ENCODE data around the gene PICK1. TPM values are rescaled to one million over a fixed set of nuclear protein-coding genes. Genes with fewer than 3 reads are reported as not detected.
A peak's percentile ranks its signal among the peaks of the same experiment; 100 is the strongest.

Gene PICK1
- total RNA-seq, 4 donors from 2014 or later, result 52.2 to 81.4 (median 57.5) TPM

DNA sequence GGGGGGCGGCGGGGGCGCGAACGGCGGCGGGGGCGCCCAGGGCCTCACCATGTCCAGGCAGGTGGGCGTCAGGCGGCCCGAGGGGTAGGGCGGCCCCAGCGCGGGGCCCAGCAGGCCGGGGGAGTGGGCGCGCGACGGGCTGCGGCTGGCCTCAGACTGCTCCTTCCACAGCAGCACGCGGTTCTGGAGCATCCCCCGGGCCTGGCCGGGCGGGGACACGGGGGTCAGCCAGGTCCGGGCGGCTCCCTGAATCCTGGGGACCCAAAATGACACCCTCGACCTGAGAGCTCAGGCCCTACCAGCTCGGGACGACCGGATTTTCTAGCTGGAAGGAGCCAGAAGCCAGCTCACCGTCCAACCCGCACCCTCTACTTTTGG is 32.3 kb downstream of the PICK1 start:
- Histone ChIP-seq H3K4me3 (replicated peaks in 1 of 3) (no peak overlapping the region), H3K27ac (no peak overlapping the region), H3K27me3 (no peaks in the 10 kb centered on the region), H3K36me3 (no peaks in the 10 kb centered on the region), H3K4me1 (peaks cover 0 to 13% of the 10 kb centered on the region in 2 donors), H3K9me3 (no peaks in the 10 kb centered on the region)
- no peak for TF ChIP-seq POLR2A (IDR thresholded peaks at IDR 0.05)
- TF ChIP-seq, protein P1, sequence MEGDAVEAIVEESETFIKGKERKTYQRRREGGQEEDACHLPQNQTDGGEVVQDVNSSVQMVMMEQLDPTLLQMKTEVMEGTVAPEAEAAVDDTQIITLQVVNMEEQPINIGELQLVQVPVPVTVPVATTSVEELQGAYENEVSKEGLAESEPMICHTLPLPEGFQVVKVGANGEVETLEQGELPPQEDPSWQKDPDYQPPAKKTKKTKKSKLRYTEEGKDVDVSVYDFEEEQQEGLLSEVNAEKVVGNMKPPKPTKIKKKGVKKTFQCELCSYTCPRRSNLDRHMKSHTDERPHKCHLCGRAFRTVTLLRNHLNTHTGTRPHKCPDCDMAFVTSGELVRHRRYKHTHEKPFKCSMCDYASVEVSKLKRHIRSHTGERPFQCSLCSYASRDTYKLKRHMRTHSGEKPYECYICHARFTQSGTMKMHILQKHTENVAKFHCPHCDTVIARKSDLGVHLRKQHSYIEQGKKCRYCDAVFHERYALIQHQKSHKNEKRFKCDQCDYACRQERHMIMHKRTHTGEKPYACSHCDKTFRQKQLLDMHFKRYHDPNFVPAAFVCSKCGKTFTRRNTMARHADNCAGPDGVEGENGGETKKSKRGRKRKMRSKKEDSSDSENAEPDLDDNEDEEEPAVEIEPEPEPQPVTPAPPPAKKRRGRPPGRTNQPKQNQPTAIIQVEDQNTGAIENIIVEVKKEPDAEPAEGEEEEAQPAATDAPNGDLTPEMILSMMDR (IDR thresholded peaks at IDR 0.05), result no peak
- WGBS, 2 donors, result 50 to 70% methylated on average over 2 to 6 of the region's 34 CpGs
- intact Hi-C loops (cut with DNase I), result no loop called here
- no peak for DNase-seq

DNA sequence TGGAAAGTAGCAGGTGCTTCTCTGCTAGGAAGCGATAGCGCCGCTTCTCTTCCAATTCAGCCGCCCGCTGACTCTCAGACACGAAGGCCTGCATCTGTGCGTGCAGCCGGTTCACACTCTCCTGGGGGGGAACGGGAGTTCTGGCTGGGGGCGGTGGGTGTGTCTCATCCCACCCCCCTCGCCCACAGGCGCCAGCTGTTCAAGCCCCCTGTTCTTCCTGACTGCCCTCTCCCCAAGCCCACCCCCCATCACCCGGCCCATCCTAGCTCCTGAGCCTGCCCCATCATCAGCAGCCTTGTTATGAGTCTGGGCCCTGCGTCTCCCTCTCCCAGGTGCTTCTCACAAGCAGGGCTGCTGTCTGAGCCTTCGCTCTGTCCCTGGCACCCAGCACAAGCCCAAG is 39.9 kb downstream of the PICK1 start:
- Histone ChIP-seq H3K4me1 (no peaks in the 10 kb centered on the region), H3K27me3 (no peaks in the 10 kb centered on the region), H3K4me3 (replicated peaks in 1 of 3) (no peak overlapping the region), H3K27ac (no peak overlapping the region), H3K36me3 (no peaks in the 10 kb centered on the region), H3K9me3 (no peaks in the 10 kb centered on the region)
- TF ChIP-seq POLR2A (IDR thresholded peaks at IDR 0.05), result no peak
- TF ChIP-seq, protein P1 (IDR thresholded peaks at IDR 0.05), result no peak
- 76 to 83% methylated on average over 7 to 15 of the region's 15 CpGs for WGBS, 2 donors
- DNase-seq, result no peak
- intact Hi-C loops (cut with DNase I), result no loop called here

DNA sequence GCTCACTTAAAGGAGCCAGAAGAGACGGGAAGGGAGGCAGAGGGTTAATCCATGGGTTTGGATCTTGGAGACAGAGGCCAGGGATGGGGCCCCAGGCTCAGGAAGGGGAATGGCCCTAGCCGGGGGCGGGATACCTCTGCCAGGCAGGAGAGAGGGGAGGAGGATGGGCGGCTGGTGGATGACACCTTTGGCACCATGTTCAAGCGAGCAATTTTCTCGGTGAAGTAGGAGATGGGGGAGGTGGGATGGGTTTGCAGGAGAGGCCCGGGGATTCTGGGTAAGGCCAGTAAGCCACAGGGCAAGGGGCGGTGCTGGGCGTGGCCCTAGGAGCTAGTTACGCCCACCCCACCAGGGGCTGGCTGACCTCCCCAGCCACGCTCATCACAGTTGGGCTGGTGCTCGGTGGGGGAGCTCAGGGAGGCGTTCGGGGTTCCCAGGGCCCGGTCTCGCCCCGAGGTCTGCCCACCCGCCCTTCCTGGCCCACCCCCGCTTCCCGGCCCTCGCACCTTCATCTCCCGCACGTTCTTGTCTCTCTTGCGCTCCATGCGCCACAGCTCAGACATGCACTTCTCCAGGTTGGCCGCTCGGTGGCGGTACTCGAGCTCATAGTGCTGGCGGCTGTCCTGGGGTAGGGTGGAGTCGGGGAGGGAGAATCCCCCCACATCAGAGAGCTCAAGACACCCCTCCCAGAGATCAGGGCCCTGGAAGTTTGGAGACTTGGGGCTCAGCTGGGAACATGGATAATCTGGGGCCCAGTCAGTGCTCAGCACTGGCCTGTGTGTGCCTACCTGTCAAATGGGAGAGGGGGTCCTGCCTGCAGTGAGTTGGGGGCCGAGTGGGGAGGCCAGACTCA is 40.6 kb downstream of the PICK1 start:
- WGBS, 2 donors, result 51 to 68% methylated on average over 29 to 31 of the region's 32 CpGs
- TF ChIP-seq, protein P1 (IDR thresholded peaks at IDR 0.05), result peak in 1 of 6 experiments; percentile 33
- no peak for TF ChIP-seq POLR2A (IDR thresholded peaks at IDR 0.05)
- H3K9me3 ChIP-seq, result no peaks in the 10 kb centered on the region
- no peaks in the 10 kb centered on the region for H3K27me3 ChIP-seq
- DNase-seq, result no peak
- no peak overlapping the region for H3K27ac ChIP-seq
- no peak overlapping the region for H3K4me3 ChIP-seq (replicated peaks in 1 of 3)
- H3K4me1 ChIP-seq, result no peaks in the 10 kb centered on the region
- intact Hi-C loops (cut with DNase I), result no loop called here
- no peaks in the 10 kb centered on the region for H3K36me3 ChIP-seq

DNA sequence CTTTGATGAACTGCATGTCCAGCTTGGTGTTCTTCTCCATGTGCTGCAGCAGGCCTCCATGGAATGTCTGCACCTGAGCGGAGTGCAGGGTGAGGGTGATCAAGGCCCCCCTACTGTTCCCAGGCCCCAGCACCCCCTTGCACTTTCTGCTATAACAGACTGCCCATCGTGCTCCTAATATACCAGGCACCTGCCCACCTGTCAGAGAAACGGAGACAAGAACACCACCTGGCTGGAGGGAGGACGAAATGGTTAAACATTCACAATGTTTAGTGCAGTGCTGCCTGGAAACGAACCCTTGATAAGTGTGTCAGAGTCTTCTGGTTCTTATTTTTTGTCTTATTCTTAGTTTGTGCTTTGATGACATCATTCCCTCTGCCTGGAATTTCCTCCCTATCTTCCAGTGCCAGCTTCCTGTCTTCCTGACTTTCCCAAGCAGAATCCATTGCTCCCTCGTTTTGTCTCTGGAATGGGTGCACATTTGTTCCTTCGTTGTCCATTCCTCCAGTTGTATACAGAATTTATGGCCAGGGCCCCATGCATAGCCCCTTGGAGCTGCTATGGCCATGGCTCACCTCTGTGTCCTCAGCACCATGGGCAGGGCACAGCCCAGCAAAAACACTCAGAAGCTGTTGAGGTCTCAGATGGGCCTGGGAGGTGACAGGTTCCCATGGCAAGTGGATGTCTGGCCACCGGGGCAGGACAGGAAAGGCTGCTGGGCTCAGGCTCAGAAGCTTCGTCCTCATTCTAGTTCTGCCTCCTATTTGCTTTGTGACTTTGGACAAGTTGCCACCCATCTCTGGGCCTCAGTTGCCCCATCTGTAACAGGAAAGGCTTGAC is 41.4 kb downstream of the PICK1 start:
- H3K27me3 ChIP-seq, result no peaks in the 10 kb centered on the region
- DNase-seq, result no peak
- no peak overlapping the region for H3K27ac ChIP-seq
- H3K4me1 ChIP-seq, result no peaks in the 10 kb centered on the region
- TF ChIP-seq, protein P1 (IDR thresholded peaks at IDR 0.05), result no peak
- no peak for TF ChIP-seq POLR2A (IDR thresholded peaks at IDR 0.05)
- intact Hi-C loops (cut with DNase I), result no loop called here
- H3K4me3 ChIP-seq (replicated peaks in 1 of 3), result no peak overlapping the region
- 61 to 68% methylated on average over 9 of the region's 9 CpGs for WGBS, 2 donors
- no peaks in the 10 kb centered on the region for H3K9me3 ChIP-seq
- H3K36me3 ChIP-seq, result no peaks in the 10 kb centered on the region

DNA sequence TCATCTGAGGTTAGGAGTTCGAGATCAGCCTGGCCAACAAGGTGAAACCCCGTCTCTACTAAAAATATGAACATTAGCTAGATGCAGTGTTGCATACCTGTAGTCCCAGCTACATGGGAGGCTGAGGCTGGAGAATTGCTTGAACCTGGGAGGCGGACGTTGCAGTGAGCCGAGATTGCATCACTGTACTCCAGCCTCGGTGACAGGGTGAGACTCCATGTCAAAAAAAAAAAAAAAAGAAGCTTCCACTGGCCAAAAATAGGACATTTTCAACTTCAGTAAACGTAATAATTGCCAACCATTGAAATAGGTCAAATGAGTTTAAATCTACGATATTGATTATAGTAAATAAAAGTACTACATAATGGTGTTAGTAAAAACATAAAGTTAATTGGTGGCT is 46.4 kb downstream of the PICK1 start:
- no peak for DNase-seq
- Histone ChIP-seq H3K36me3 (no peaks in the 10 kb centered on the region), H3K27ac (no peak overlapping the region), H3K27me3 (no peaks in the 10 kb centered on the region), H3K4me1 (no peaks in the 10 kb centered on the region), H3K4me3 (replicated peaks in 1 of 3) (no peak overlapping the region), H3K9me3 (no peaks in the 10 kb centered on the region)
- 79 to 81% methylated on average over 8 of the region's 8 CpGs for WGBS, 2 donors
- TF ChIP-seq, protein P1 (IDR thresholded peaks at IDR 0.05), result no peak
- TF ChIP-seq POLR2A (IDR thresholded peaks at IDR 0.05), result no peak
- intact Hi-C loops (cut with DNase I), result no loop called here

Measured in thyroid gland (tissue), 4 donors.